HG03558 (cell line): ENCODE data around the gene IL32.

Experiments
- ATAC-seq: cut with Tn5 transposase; IDR thresholded peaks from one replicate; pipeline ENCODE4 v1.9.1; 2021; ENCODE audit warnings: moderate number of reproducible peaks; ENCODE audit not compliant: unreplicated experiment; ENCODE audit errors: extremely low read depth

Gene IL32

GRCh38 chr16:3112058-3112880 lies 46.8 kb downstream of the IL32 start, which contains the start of gene ZNF205:
TSS of gene ZNF205 (plus strand) at chr16:3112586. CDS start at chr16:3113431, 845 bp downstream.
- ATAC-seq = no peak

- ATAC-seq = no peak
These were observed 47.6 kb downstream of the IL32 start for GRCh38 chr16:3112881-3113574.

DNA sequence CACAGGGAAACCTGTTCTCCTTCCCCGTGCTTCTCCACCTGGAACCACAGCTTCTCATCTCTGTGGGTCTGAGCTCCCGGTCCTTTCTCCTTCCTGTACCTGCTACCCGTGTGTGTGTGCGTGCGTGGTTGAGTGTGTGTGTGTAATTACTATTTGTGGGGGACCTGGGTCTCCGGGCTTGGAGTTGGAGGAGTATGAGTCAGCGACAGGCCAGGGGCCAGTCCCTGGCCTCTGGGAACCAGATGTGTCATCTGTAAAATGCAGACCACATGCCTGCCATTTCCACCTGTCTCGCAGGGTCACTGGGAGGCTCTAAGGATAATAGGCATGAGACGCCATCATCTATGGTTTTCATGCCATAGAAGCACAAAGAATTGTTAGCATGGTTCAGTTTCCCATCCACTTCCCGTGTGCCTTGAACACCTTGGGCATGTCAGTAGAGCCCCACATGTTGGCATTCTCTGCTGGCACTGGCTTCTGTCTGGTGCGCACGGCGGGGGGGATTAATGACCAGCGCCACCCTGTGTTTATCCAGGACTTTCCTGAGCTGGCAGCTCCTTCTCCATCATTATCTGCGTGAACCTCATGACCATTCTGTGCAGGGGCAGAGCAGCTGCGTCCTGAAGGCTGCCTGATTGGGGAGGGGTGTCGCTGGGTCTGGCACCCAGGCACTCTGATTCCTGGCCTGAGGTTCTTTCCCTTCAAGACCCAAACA lies 48.5 kb downstream of the IL32 start:
- ATAC-seq = no peak

GRCh38 chr16:3115003-3115402 lies 49.6 kb downstream of the IL32 start:
- ATAC-seq = no peak

GRCh38 chr16:3115561-3115960 lies 50.1 kb downstream of the IL32 start:
- ATAC-seq = no peak

DNA sequence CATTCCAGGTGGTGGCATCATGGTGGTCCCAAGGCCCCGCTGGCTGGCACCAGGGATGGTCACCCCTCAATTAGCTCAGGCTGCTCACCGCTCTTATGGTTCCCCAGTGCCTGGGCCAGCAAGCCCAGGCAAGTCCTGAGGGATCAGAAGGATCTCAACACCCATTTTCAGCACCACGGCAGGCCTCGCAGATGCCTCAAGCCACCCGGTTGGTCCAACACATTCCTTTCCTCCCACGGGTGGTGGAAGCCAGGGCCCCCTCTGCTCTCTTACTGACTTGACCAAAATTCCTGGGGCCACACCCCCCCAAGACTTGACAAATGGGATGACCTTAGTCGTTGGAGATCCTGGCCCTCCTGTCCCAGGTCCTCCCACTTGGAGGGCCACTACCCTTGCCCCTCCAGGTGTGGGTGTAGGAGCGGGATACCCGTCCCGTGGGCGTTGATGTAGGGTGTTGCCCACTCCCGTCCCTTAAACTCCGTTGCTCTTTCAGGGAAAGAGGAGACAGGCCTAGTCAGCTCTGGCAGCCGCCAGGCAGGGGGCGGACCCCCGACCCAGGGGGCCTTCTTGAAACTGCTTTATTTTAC lies 52.9 kb downstream of the IL32 start:
- no peak for ATAC-seq

- ATAC-seq = no peak
These were observed 53.4 kb downstream of the IL32 start for GRCh38 chr16:3118846-3119245.
